MCF 10A (cell line): ENCODE measurements around the gene CMTM2. TPM values are rescaled to one million over a fixed set of nuclear protein-coding genes. Genes with fewer than 3 reads are reported as not detected.

Source experiments
- BruUV-seq: library from RNA; stranded (reverse); fragments of 400-500 nt; replicated peaks from 2 replicates; lab custom pipeline; 2021; lab: Mats Ljungman, UMichigan
- CTCF ChIA-PET: fragments of 300-600 bp; sonication (Branson Sonifier 250); formaldehyde crosslinking; extraction: SDS; loops from one replicate; lab custom pipeline; 2021; ENCODE audit warnings: antibody characterized with exemption, inconsistent platforms; lab: Yijun Ruan, JAX
- POLR2A ChIA-PET: fragments of 300-600, 350-650 bp; sonication (Branson Sonifier 250); formaldehyde crosslinking; extraction: SDS; loops from one replicate; lab custom pipeline; 2020; ENCODE audit warnings: antibody characterized with exemption, inconsistent platforms; lab: Yijun Ruan, JAX
- DNase-seq: peaks from one replicate; pipeline ENCODE4 v3.0.0-alpha.2; 2018; ENCODE audit not compliant: unreplicated experiment
- H3K27ac Mint-ChIP-seq: one replicate; pipeline ENCODE4 v1.8.0; 2022; ENCODE audit warnings: mild to moderate bottlenecking, low read depth, mixed read lengths; ENCODE audit not compliant: unreplicated experiment
- H3K27me3 Mint-ChIP-seq: one replicate; pipeline ENCODE4 v1.8.0; 2022; ENCODE audit warnings: mixed read lengths; ENCODE audit not compliant: insufficient read depth, unreplicated experiment
- H3K36me3 Mint-ChIP-seq: one replicate; pipeline ENCODE4 v1.8.0; 2022; ENCODE audit warnings: mild to moderate bottlenecking, moderate library complexity, mixed read lengths; ENCODE audit not compliant: insufficient read depth, unreplicated experiment
- H3K4me1 Mint-ChIP-seq: one replicate; pipeline ENCODE4 v1.8.0; 2022; ENCODE audit warnings: mixed read lengths; ENCODE audit not compliant: insufficient read depth, unreplicated experiment
- H3K4me3 Mint-ChIP-seq: one replicate; pipeline ENCODE4 v1.8.0; 2022; ENCODE audit warnings: mild to moderate bottlenecking, moderate library complexity, mixed read lengths; ENCODE audit not compliant: unreplicated experiment
- H3K9me3 Mint-ChIP-seq: one replicate; pipeline ENCODE4 v1.8.0; 2022; ENCODE audit warnings: mixed read lengths; ENCODE audit not compliant: unreplicated experiment
- CTCF ChIP-seq: fragments of 200-600 bp; IDR thresholded peaks from one replicate; pipeline ENCODE4 v1.8.0; 2022; ENCODE audit warnings: antibody characterized with exemption, mild to moderate bottlenecking; ENCODE audit not compliant: unreplicated experiment
- intact Hi-C: fragments of 100-400 bp; cut with micrococcal nuclease; formaldehyde crosslinking; loops from 2 replicates; pipeline ENCODE4 v1.14.1; 2022
- total RNA-seq: library from RNA; stranded (reverse); gene quantifications from 2 replicates; pipeline ENCODE4 v1.2.3, GENCODE V29; 2022

The CMTM2 gene
- total RNA-seq, 1 experiment from 2014 or later: not detected

GRCh38 chr16:66603537-66604375 lies 24.5 kb downstream of the CMTM2 start:
- no TSS peak for BruUV-seq
- H3K9me3 Mint-ChIP-seq: no peaks in the 10 kb centered on the region
- TF ChIP-seq CTCF: no peak
- H3K4me1 Mint-ChIP-seq: peaks cover 15% of the 10 kb centered on the region
- peaks cover 11% of the 10 kb centered on the region for H3K27me3 Mint-ChIP-seq
- peaks cover 3% of the 10 kb centered on the region for H3K36me3 Mint-ChIP-seq
- POLR2A ChIA-PET: interaction anchor here (0.5 kb wide), 1 partner anchor 152 kb away, joined by 3 read pairs; no protein-coding TSS in a partner anchor
- DNase-seq: no peak
- intact Hi-C loops: loop anchor here (2.0 to 10.0 kb wide), 3 partner anchors 121 to 197 kb away; partner anchors contain the start of gene DYNC1LI2
- peak overlapping the region; percentile 73 for H3K4me3 Mint-ChIP-seq
- H3K27ac Mint-ChIP-seq: peak overlapping the region; percentile 80
- CTCF ChIA-PET: interaction anchor here (0.6 to 1.5 kb wide), 14 partner anchors 15 to 228 kb away, joined by 3 to 6 read pairs (median 3); no protein-coding TSS in a partner anchor

GRCh38 chr16:66604376-66605176 lies 25.3 kb downstream of the CMTM2 start, which contains the start of gene CMTM3:
Gene CMTM3, plus strand, starts transcription at chr16:66604704. Its CDS starts 102 bp downstream, at chr16:66604806.
- POLR2A ChIA-PET: interaction anchor here (0.5 kb wide), 1 partner anchor 151 kb away, joined by 3 read pairs; no protein-coding TSS in a partner anchor
- TF ChIP-seq CTCF: peak; percentile 77
- Mint-ChIP-seq H3K9me3 (no peaks in the 10 kb centered on the region), H3K27me3 (peaks cover 8% of the 10 kb centered on the region), H3K27ac (peak within 1 kb of the TSS; percentile 80), H3K4me1 (peaks cover 15% of the 10 kb centered on the region), H3K4me3 (peak within 1 kb of the TSS; percentile 73), H3K36me3 (peaks cover 7% of the 10 kb centered on the region)
- BruUV-seq: no TSS peak
- DNase-seq: peak; percentile 40
- CTCF ChIA-PET: interaction anchor here (0.6 to 1.4 kb wide), 10 partner anchors 31 to 227 kb away, joined by 3 to 6 read pairs (median 3); no protein-coding TSS in a partner anchor
- intact Hi-C loops: loop anchor here (2.0 to 10.0 kb wide), 3 partner anchors 122 to 198 kb away; partner anchors contain the start of gene DYNC1LI2

GRCh38 chr16:66605177-66605978 lies 26.1 kb downstream of the CMTM2 start:
- POLR2A ChIA-PET: no interaction called here
- peak overlapping the region; percentile 73 for H3K4me3 Mint-ChIP-seq
- H3K4me1 Mint-ChIP-seq: peaks cover 15% of the 10 kb centered on the region
- CTCF ChIA-PET: interaction anchor here (0.6 to 0.9 kb wide), 2 partner anchors 32 to 128 kb away, joined by 3 read pairs; no protein-coding TSS in a partner anchor
- H3K27ac Mint-ChIP-seq: peak overlapping the region; percentile 35
- BruUV-seq: no TSS peak
- H3K27me3 Mint-ChIP-seq: no peaks in the 10 kb centered on the region
- H3K9me3 Mint-ChIP-seq: no peaks in the 10 kb centered on the region
- TF ChIP-seq CTCF: no peak
- H3K36me3 Mint-ChIP-seq: peaks cover 7% of the 10 kb centered on the region
- intact Hi-C loops: loop anchor here (2.0 to 10.0 kb wide), 2 partner anchors 149 to 199 kb away; partner anchors contain the start of gene DYNC1LI2
- DNase-seq: no peak
